GM12878 (cell line): ENCODE results near the gene DNAJC27. TPM values are rescaled to one million over a fixed set of nuclear protein-coding genes. Genes with fewer than 3 reads are reported as not detected.

Source experiments
- ATAC-seq: fragments of 200-7000 bp; cut with Tn5 transposase; 3 replicates; pipeline ENCODE4 v1.9.1; 2020; ENCODE audit warnings: mild to moderate bottlenecking, moderate library complexity
- BruUV-seq: library from RNA; stranded (reverse); fragments of 400-500 nt; replicated peaks from 2 replicates; lab custom pipeline; 2021; lab: Mats Ljungman, UMichigan
- CTCF ChIA-PET: fragments of 300-600 bp; sonication (Branson Sonifier 250); formaldehyde crosslinking; extraction: SDS; loops from one replicate; lab custom pipeline; 2021; ENCODE audit warnings: inconsistent platforms; lab: Yijun Ruan, JAX
- POLR2A ChIA-PET: fragments of 350-600 bp; formaldehyde crosslinking; extraction: SDS; loops from one replicate; lab custom pipeline; 2021; ENCODE audit warnings: inconsistent platforms; lab: Charles Lee
- RAD21 ChIA-PET: fragments of 300-600 bp; sonication (Branson Sonifier 250); formaldehyde crosslinking; loops from one replicate; lab custom pipeline; 2023; ENCODE audit warnings: antibody characterized with exemption; ENCODE audit not compliant: unreplicated experiment; lab: Charles Lee
- SMC1A ChIA-PET: fragments of 300-600 bp; sonication (Branson Sonifier 250); formaldehyde crosslinking; loops from one replicate; lab custom pipeline; 2023; ENCODE audit not compliant: unreplicated experiment, uncharacterized antibody; lab: Charles Lee
- DNase-seq: peaks from one replicate; pipeline ENCODE4 v3.0.0-alpha.2; 2011; ENCODE audit warnings: low read depth, low spot score
- FAIRE-seq: peaks from 3 replicates; lab custom pipeline; 2011; peaks lifted over from hg19 to GRCh38; lab: Jason Lieb, UNC
- H2AFZ ChIP-seq: 2 replicates; pipeline ENCODE4 v1.6.0; 2011; ENCODE audit warnings: low read depth, low read length, control low read depth; ENCODE audit not compliant: control insufficient read depth
- H3K27ac ChIP-seq: 2 replicates; pipeline ENCODE4 v1.5.1; 2011; ENCODE audit warnings: control low read depth; ENCODE audit not compliant: control insufficient read depth, insufficient read depth
- H3K27me3 ChIP-seq, 2 experiments: replicated peaks in 1 of 2; 2 replicates each; pipeline versions ENCODE4 v1.6.0 to v1.6.1; 2011; ENCODE audit warnings: low read length in 1 of 2; ENCODE audit not compliant: control insufficient read depth in 2 of 2, insufficient read depth in 2 of 2
- H3K36me3 ChIP-seq, 2 experiments: 2 replicates each; pipeline ENCODE4 v1.5.1; 2011; ENCODE audit warnings: low read length in 1 of 2; ENCODE audit not compliant: control insufficient read depth in 2 of 2, insufficient read depth in 2 of 2
- H3K4me1 ChIP-seq: 2 replicates; pipeline ENCODE4 v1.6.1; 2011; ENCODE audit warnings: mild to moderate bottlenecking, low read length, moderate library complexity, mixed read lengths; ENCODE audit not compliant: control insufficient read depth, insufficient read depth
- H3K4me2 ChIP-seq: 2 replicates; pipeline ENCODE4 v1.6.0; 2011; ENCODE audit warnings: control low read depth; ENCODE audit not compliant: control insufficient read depth, insufficient read depth
- H3K4me3 ChIP-seq: fragments of 200-600 bp; sonication (generic); 2 replicates; pipeline ENCODE4 v1.5.1; 2016
- H3K79me2 ChIP-seq: 2 replicates; pipeline ENCODE4 v1.6.0; 2011; ENCODE audit warnings: low read length; ENCODE audit not compliant: control insufficient read depth, insufficient read depth
- H3K9ac ChIP-seq: 2 replicates; pipeline ENCODE4 v1.8.0; 2011; ENCODE audit warnings: low read length, control low read depth, mixed read lengths; ENCODE audit not compliant: control insufficient read depth, insufficient read depth
- H3K9me3 ChIP-seq: replicated peaks from 3 replicates; pipeline ENCODE4 v1.5.1; 2011; ENCODE audit warnings: mild to moderate bottlenecking, low read length; ENCODE audit not compliant: control insufficient read depth, insufficient read depth
- H4K20me1 ChIP-seq: 2 replicates; pipeline ENCODE4 v1.6.0; 2011; ENCODE audit not compliant: control insufficient read depth, insufficient read depth
- CBX5 ChIP-seq: sonication (generic); IDR thresholded peaks from 2 replicates; pipeline ENCODE4 v1.6.1; 2016; ENCODE audit warnings: low read depth, moderate library complexity, mild to moderate bottlenecking, inconsistent platforms
- HCFC1 ChIP-seq: fragments of 150-350 bp; IDR thresholded peaks from 2 replicates; pipeline ENCODE4 v1.6.1; 2014; ENCODE audit warnings: low read length
- HDAC2 ChIP-seq: fragments of 200-600 bp; sonication (generic); IDR thresholded peaks from 2 replicates; pipeline ENCODE4 v1.6.1; 2017
- RUNX3 ChIP-seq: IDR thresholded peaks from 2 replicates; pipeline ENCODE4 v1.6.1; 2012; ENCODE audit warnings: low read length, inconsistent platforms
- SKIL ChIP-seq: fragments of 450-650 bp; IDR thresholded peaks from 2 replicates; pipeline ENCODE4 v1.6.1; 2017; ENCODE audit warnings: mild to moderate bottlenecking, low read depth, inconsistent platforms; ENCODE audit not compliant: poor library complexity, severe bottlenecking
- USF1 ChIP-seq: IDR thresholded peaks from 2 replicates; pipeline ENCODE4 v1.6.1; 2011; ENCODE audit warnings: borderline replicate concordance, low read depth, mild to moderate bottlenecking, moderate library complexity, mixed read lengths, low read length; ENCODE audit not compliant: insufficient read depth; ENCODE audit errors: extremely low read length
- WGBS: methylation state at CpG from one replicate; pipeline ENCODE4 v1.1.6; 2016; ENCODE audit warnings: low lambda C conversion rate; ENCODE audit not compliant: insufficient replicate concordance, insufficient coverage; ENCODE audit errors: missing lambda C conversion rate; 5-methylcytosine and 5-hydroxymethylcytosine counted together
- in situ Hi-C: fragments of 300-500 bp; cut with MboI; formaldehyde crosslinking; loops from 9 replicates; pipeline ENCODE4 v1.14.3; 2018; ENCODE audit warnings: mixed read lengths
- intact Hi-C: fragments of 100-400 bp; cut with micrococcal nuclease; formaldehyde crosslinking; loops from one replicate; pipeline ENCODE4 v1.14.2; 2022; ENCODE audit not compliant: unreplicated experiment
- polyA plus RNA-seq, 11 experiments: library from polyadenylated mRNA; depleted of rRNA in 4 of 11; unstranded in 6 of 11; stranded (reverse) in 5 of 11; fragments of >200 nt; fragmentation: Nextera tagmentation in 4 of 11; fragmentation: Illumina TruSeq in 1 of 11; extraction: Ambion mirVana in 4 of 11; extraction: Trizol in 1 of 11; gene quantifications; 1 replicate in 1 of 11; 2 replicates in 10 of 11; pipeline versions ENCODE4 v1.2.1 to v1.2.3, GENCODE V29; 2011 to 2016; ENCODE audit warnings: inconsistent platforms in 2 of 11, missing spikeins in 2 of 11, low read depth in 1 of 11
- total RNA-seq, 4 experiments: library from RNA; depleted of rRNA in 3 of 4; stranded (reverse); fragments of >200 nt in 3 of 4; fragmentation: Illumina TruSeq in 1 of 4; extraction: Trizol in 1 of 4; gene quantifications; 2 replicates each; pipeline versions ENCODE4 v1.2.1 to v1.2.3, GENCODE V29; 2013 to 2021

The DNAJC27 gene
- total and polyA plus RNA-seq, 10 of the 15 experiments (the other 5 are each of a cell fraction or from before 2014, with no cell fraction given), result 0.95 to 9.6 (median 3.7) TPM

GRCh38 chr2:24894750-24895149, 77.0 kb downstream of the DNAJC27 start:
- Histone ChIP-seq H3K27ac (no peak overlapping the region), H3K4me2 (no peak overlapping the region), H3K36me3 (peaks cover 12 to 15% of the 10 kb centered on the region in 2 experiments), H2AFZ (no peak overlapping the region), H4K20me1 (no peaks in the 10 kb centered on the region), H3K9ac (no peak overlapping the region), H3K79me2 (no peaks in the 10 kb centered on the region), H3K4me3 (no peak overlapping the region), H3K9me3 (peaks cover 15% of the 10 kb centered on the region), H3K4me1 (no peaks in the 10 kb centered on the region), H3K27me3 (no peaks in the 10 kb centered on the region)
- CTCF ChIA-PET, result no interaction called here
- TF ChIP-seq HDAC2 (no peak), RUNX3 (peak; percentile 49; the same call in 1 of the 2 replicates), SKIL (peak; percentile 44), CBX5 (peak; percentile 97), USF1 (no peak), HCFC1 (no peak)
- SMC1A ChIA-PET, result no interaction called here
- no TSS peak for BruUV-seq
- FAIRE-seq, result peak; percentile 13
- DNase-seq, result no peak
- POLR2A ChIA-PET, result no interaction called here
- in situ Hi-C loops (no loop called here), intact Hi-C loops (no loop called here)
- RAD21 ChIA-PET, result no interaction called here
- WGBS, result 93% methylated on average over 3 of the region's 3 CpGs
- ATAC-seq, result no peak
